ENCODE data around the gene NDRG2.

NDRG2 gene

GRCh38 chr14:21026274-21026987 lies 1.6 kb upstream of the NDRG2 start:
- Histone ChIP-seq H3K4me3 (ENCODE audit: low read depth, low read length) (no peak overlapping the region), H3K27me3 (ENCODE audit: insufficient read depth, low read depth, severe bottlenecking) (no peaks in the 10 kb centered on the region), H3K36me3 (peaks cover 2% of the 10 kb centered on the region; the same call in 1 of the 2 replicates), H3K27ac (no peak overlapping the region), H3K9me3 (ENCODE audit: severe bottlenecking) (no peaks in the 10 kb centered on the region)
- no peak for DNase-seq
- no peak for TF ChIP-seq CTCF (IDR thresholded peaks at IDR 0.05; ENCODE audit: low read depth, low read length)

GRCh38 chr14:21025371-21026273 lies 761 bp upstream of the NDRG2 start:
- Histone ChIP-seq H3K27ac (peak overlapping the region; percentile 47), H3K36me3 (peaks cover 6% of the 10 kb centered on the region; the same call in 1 of the 2 replicates), H3K9me3 (ENCODE audit: severe bottlenecking) (no peaks in the 10 kb centered on the region), H3K4me3 (ENCODE audit: low read depth, low read length) (peak overlapping the region; percentile 83), H3K27me3 (ENCODE audit: insufficient read depth, low read depth, severe bottlenecking) (no peaks in the 10 kb centered on the region)
- TF ChIP-seq CTCF (IDR thresholded peaks at IDR 0.05; ENCODE audit: low read depth, low read length) = no peak
- no peak for DNase-seq

GRCh38 chr14:21023817-21024584 lies 860 bp downstream of the NDRG2 start:
- no peaks in the 10 kb centered on the region for H3K27me3 ChIP-seq (ENCODE audit: insufficient read depth, low read depth, severe bottlenecking)
- no peak for DNase-seq
- TF ChIP-seq CTCF (IDR thresholded peaks at IDR 0.05; ENCODE audit: low read depth, low read length) = no peak
- no peaks in the 10 kb centered on the region for H3K9me3 ChIP-seq (ENCODE audit: severe bottlenecking)
- H3K36me3 ChIP-seq = peaks cover 10% of the 10 kb centered on the region; the same call in 1 of the 2 replicates
- H3K4me3 ChIP-seq (ENCODE audit: low read depth, low read length) = peak overlapping the region; percentile 83
- H3K27ac ChIP-seq = peak overlapping the region; percentile 78

GRCh38 chr14:21023174-21023573 lies 1.7 kb downstream of the NDRG2 start:
- Histone ChIP-seq H3K4me3 (ENCODE audit: low read depth, low read length) (no peak overlapping the region), H3K9me3 (ENCODE audit: severe bottlenecking) (no peaks in the 10 kb centered on the region), H3K36me3 (peaks cover 10% of the 10 kb centered on the region; the same call in 1 of the 2 replicates), H3K27ac (no peak overlapping the region), H3K27me3 (ENCODE audit: insufficient read depth, low read depth, severe bottlenecking) (no peaks in the 10 kb centered on the region)
- no peak for DNase-seq
- no peak for TF ChIP-seq CTCF (IDR thresholded peaks at IDR 0.05; ENCODE audit: low read depth, low read length)

- no peaks in the 10 kb centered on the region for H3K9me3 ChIP-seq (ENCODE audit: severe bottlenecking)
- H3K4me3 ChIP-seq (ENCODE audit: low read depth, low read length) = no peak overlapping the region
- no peaks in the 10 kb centered on the region for H3K27me3 ChIP-seq (ENCODE audit: insufficient read depth, low read depth, severe bottlenecking)
- H3K27ac ChIP-seq = no peak overlapping the region
- peaks cover 10% of the 10 kb centered on the region; the same call in 1 of the 2 replicates for H3K36me3 ChIP-seq
- TF ChIP-seq CTCF (IDR thresholded peaks at IDR 0.05; ENCODE audit: low read depth, low read length) = no peak
- DNase-seq = no peak
These were observed 2.2 kb downstream of the NDRG2 start for GRCh38 chr14:21022686-21023085.

Data from WERI-Rb-1 (cell line).